NB4 (cell line): ENCODE results near the gene BACH2.

Experiments
- DNase-seq: peaks from one replicate; pipeline ENCODE4 v3.0.0; 2010; ENCODE audit warnings: low read depth
- H3K4me3 ChIP-seq: one replicate; pipeline ENCODE4 v1.5.1; 2011; ENCODE audit warnings: mild to moderate bottlenecking, low read depth, low read length, moderate library complexity
- CTCF ChIP-seq: IDR thresholded peaks from one replicate; pipeline ENCODE4 v1.5.1; 2012; ENCODE audit warnings: low read depth, low read length
- MAX ChIP-seq: IDR thresholded peaks from 2 replicates; pipeline ENCODE4 v1.6.1; 2011; ENCODE audit warnings: low read depth, low read length
- MYC ChIP-seq: IDR thresholded peaks from 2 replicates; pipeline ENCODE4 v1.6.1; 2011; ENCODE audit warnings: low read depth, low read length
- POLR2A ChIP-seq: IDR thresholded peaks from 2 replicates; pipeline ENCODE4 v1.6.1; 2011; ENCODE audit warnings: mild to moderate bottlenecking; ENCODE audit not compliant: insufficient read length; ENCODE audit errors: extremely low read depth

The BACH2 gene

GRCh38 chr6:90107771-90108282, 188.8 kb downstream of the BACH2 start:
- DNase-seq: no peak
- no peak for TF ChIP-seq CTCF
- no peak for TF ChIP-seq MYC
- TF ChIP-seq MAX: no peak
- no peak for TF ChIP-seq POLR2A
- H3K4me3 ChIP-seq: no peak overlapping the region

- no peak overlapping the region for H3K4me3 ChIP-seq
- no peak for DNase-seq
- TF ChIP-seq POLR2A (no peak), MYC (no peak), CTCF (no peak), MAX (no peak)
Measured at GRCh38 chr6:90107371-90107770, 189.3 kb downstream of the BACH2 start.

- DNase-seq: peak; percentile 25
- H3K4me3 ChIP-seq: no peak overlapping the region
- TF ChIP-seq POLR2A (no peak), CTCF (no peak), MYC (no peak), MAX (no peak)
Measured at GRCh38 chr6:90106449-90106848, 190.2 kb downstream of the BACH2 start.

- TF ChIP-seq POLR2A (no peak), MYC (no peak), CTCF (no peak), MAX (no peak)
- H3K4me3 ChIP-seq: no peak overlapping the region
- DNase-seq: peak; percentile 81
Measured at GRCh38 chr6:90105506-90106170, 191.0 kb downstream of the BACH2 start.

GRCh38 chr6:90103056-90103800, 193.4 kb downstream of the BACH2 start:
- DNase-seq: no peak
- no peak overlapping the region for H3K4me3 ChIP-seq
- TF ChIP-seq MYC (no peak), CTCF (no peak), MAX (no peak)
